ENCODE measurements around the gene ENTPD6. TPM values are rescaled to one million over a fixed set of nuclear protein-coding genes. Genes with fewer than 3 reads are reported as not detected.
"Not testable (repeated sequence)": the region's sequence is repeated elsewhere in the genome, so short reads cannot be mapped to it uniquely, and the experiment has no call there.

ENTPD6 gene
- total and polyA plus RNA-seq, 11 donors, result 58.7 to 200 (median 93.3) TPM

DNA sequence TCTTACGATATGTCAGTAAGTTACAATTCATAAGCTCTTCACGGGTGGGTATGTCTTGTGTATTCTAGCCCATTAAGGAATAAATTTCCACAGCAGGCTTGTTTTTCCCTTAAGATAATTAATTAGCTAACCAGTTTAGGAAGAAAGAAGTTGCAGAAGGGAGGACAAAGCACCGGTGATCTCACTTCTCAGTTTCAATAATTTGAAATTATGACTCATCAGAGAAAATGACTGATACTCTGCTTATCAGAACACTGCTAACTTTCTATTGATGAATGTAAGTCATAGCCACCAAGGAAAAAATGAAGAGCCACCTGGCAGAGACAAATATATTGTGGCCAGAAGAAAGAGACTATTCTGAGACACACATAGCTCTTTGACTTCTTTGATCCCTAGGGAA is 35.0 kb upstream of the ENTPD6 start:
- no peak for TF ChIP-seq POLR2A (IDR thresholded peaks at IDR 0.05)
- TF ChIP-seq CTCF (IDR thresholded peaks at IDR 0.05), result no peak
- 49 to 64% (median 61%) methylated on average over 3 of the region's 3 CpGs for WGBS, 4 donors
- Histone ChIP-seq H3K27ac (no peak overlapping the region), H3K9me3 (peaks cover 0 to 5% (median 0%) of the 10 kb centered on the region in 12 donors), H3K36me3 (no peaks in the 10 kb centered on the region), H3K4me1 (no peaks in the 10 kb centered on the region), H3K27me3 (peaks cover 0 to 5% (median 0%) of the 10 kb centered on the region in 9 donors), H3K4me3 (no peak overlapping the region)
- intact Hi-C loops (cut with DNase I), result no loop called here
- ATAC-seq (no peak), DNase-seq (no peak)

DNA sequence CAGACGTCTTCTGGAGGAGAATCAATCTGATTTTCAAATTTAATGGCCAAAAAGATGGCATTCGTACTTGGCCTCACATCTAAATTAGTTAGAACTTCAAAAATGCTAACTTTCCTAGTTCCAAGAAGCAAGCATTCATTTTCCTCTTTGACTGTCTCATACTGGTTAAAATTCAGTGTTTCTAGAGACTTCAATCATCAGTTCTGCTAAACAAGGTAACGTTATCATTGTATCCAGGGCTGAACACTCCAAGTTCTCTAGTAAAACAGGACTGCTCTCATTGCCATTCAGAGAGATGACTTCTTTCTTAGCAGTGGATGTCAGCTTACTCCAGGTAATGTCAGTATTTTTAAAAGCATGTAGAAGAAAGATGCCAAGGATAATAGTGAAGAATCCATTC is 34.6 kb upstream of the ENTPD6 start:
- no peak for DNase-seq
- no peaks in the 10 kb centered on the region for H3K4me1 ChIP-seq
- peaks cover 0 to 5% (median 0%) of the 10 kb centered on the region in 12 donors for H3K9me3 ChIP-seq
- intact Hi-C loops (cut with DNase I), result no loop called here
- 64 to 75% (median 70%) methylated on average over 3 of the region's 3 CpGs for WGBS, 4 donors
- H3K27ac ChIP-seq, result no peak overlapping the region
- no peak for TF ChIP-seq CTCF (IDR thresholded peaks at IDR 0.05)
- TF ChIP-seq POLR2A (IDR thresholded peaks at IDR 0.05), result no peak
- H3K36me3 ChIP-seq, result no peaks in the 10 kb centered on the region
- ATAC-seq, result no peak
- H3K27me3 ChIP-seq, result peaks cover 0 to 5% (median 0%) of the 10 kb centered on the region in 9 donors
- H3K4me3 ChIP-seq, result no peak overlapping the region

DNA sequence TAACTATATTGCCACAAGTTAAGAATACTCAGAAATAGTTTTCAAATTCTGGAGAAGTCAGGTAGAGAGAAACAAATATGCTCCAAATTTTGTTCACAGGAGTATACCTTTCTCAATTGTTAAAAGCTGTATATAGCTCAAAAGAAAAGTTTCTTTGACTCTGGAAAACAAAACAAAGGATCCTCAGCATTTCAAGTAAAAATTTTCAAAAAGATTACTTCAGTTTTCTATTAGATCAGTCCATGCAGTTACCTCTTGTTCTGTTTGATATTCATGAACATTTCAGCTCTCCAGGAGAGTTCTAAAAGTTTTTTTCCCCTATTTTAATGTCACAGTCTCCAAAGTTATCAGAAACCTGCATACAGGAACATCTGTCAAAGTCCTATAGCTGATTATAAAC is 30.4 kb upstream of the ENTPD6 start:
- TF ChIP-seq POLR2A (IDR thresholded peaks at IDR 0.05), result no peak
- H3K4me3 ChIP-seq, result no peak overlapping the region
- no peaks in the 10 kb centered on the region for H3K36me3 ChIP-seq
- no peak overlapping the region for H3K27ac ChIP-seq
- H3K9me3 ChIP-seq, result peaks cover 0 to 5% (median 0%) of the 10 kb centered on the region in 12 donors
- H3K27me3 ChIP-seq, result peaks cover 0 to 15% (median 0%) of the 10 kb centered on the region in 9 donors
- H3K4me1 ChIP-seq, result no peaks in the 10 kb centered on the region
- DNase-seq, result no peak
- no peak for ATAC-seq
- intact Hi-C loops (cut with DNase I), result loop anchor here in 1 of 10 donors (5.0 kb wide), 1 partner anchor 33 kb away; no protein-coding TSS in a partner anchor

GRCh38 chr20:25166105-25166782 is 29.3 kb upstream of the ENTPD6 start:
- intact Hi-C loops (cut with DNase I), result loop anchor here in 1 of 10 donors (5.0 kb wide), 1 partner anchor 34 kb away; no protein-coding TSS in a partner anchor
- peaks cover 0 to 15% (median 0%) of the 10 kb centered on the region in 9 donors for H3K27me3 ChIP-seq
- not testable (repeated sequence) for DNase-seq, H3K36me3 ChIP-seq, H3K27ac ChIP-seq, ATAC-seq, H3K4me3 ChIP-seq, H3K4me1 ChIP-seq, H3K9me3 ChIP-seq
- 52 to 63% (median 58%) methylated on average over 2 of the region's 2 CpGs for WGBS, 4 donors

DNA sequence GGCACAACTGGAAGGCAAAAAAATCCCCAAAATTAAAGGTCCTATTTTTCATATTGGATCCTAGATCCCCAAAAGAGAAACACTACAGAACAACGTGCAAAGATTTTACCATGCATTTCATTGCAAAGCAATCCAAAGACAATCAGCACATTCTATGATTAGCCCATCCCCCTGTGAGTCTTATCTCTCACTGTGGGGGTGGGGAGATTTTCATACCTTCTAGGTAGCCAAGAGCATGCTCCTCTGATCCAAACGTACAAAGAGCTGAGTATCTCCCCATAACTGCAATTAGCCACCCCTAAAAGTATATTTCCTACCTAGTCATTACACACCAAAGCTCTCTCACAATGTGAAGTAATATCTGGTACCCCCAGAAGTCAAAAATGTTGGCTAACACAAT is 22.2 kb upstream of the ENTPD6 start:
- H3K4me3 ChIP-seq, result no peak overlapping the region
- DNase-seq (no peak), ATAC-seq (no peak)
- H3K9me3 ChIP-seq, result no peaks in the 10 kb centered on the region
- H3K27ac ChIP-seq, result no peak overlapping the region
- 49 to 56% (median 51%) methylated on average over 2 of the region's 2 CpGs for WGBS, 4 donors
- intact Hi-C loops (cut with DNase I), result no loop called here
- TF ChIP-seq CTCF (IDR thresholded peaks at IDR 0.05) (no peak), POLR2A (IDR thresholded peaks at IDR 0.05) (no peak)
- H3K36me3 ChIP-seq, result no peaks in the 10 kb centered on the region
- no peaks in the 10 kb centered on the region for H3K4me1 ChIP-seq
- H3K27me3 ChIP-seq, result no peaks in the 10 kb centered on the region

Measured in heart left ventricle (tissue), 16 donors.